ENCODE data around the gene EP300. TPM values are rescaled to one million over a fixed set of nuclear protein-coding genes. Genes with fewer than 3 reads are reported as not detected.
"Not testable (repeated sequence)": the region's sequence is repeated elsewhere in the genome, so short reads cannot be mapped to it uniquely, and the experiment has no call there.

EP300 gene
- total and polyA plus RNA-seq, 2 donors (not counting 1 experiment from before 2014, with no cell fraction given): 9.1 to 41.0 TPM

DNA sequence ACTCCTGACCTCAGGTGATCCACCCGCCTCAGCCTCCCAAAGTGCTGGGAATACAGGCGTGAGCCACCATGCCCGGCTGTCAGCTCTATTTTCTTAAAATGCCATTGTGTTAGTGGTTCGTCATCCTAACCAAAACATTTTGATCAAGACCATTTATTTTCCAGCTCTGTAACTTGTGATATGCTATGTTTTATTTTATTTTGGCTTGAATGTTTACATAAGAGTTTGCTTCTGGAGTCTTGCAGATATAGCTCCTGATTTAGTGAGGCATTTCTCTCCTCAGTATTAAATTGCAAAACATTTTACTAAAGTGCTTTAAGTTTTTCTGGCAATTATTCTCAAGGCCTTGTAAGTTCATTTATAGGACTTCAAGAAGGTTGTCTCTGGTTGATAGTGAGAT is 4.4 kb downstream of the EP300 start:
- Histone ChIP-seq H3K4me2 (ENCODE audit: extremely low read depth, insufficient read depth, low read length) (peak overlapping the region; percentile 66), H3K9me3 (ENCODE audit: control insufficient read depth, insufficient read depth, low read depth, low read length) (no peaks in the 10 kb centered on the region), H2AFZ (ENCODE audit: low read length) (no peak overlapping the region), H3K4me3 (replicated peaks in 1 of 4; ENCODE audit: control extremely low read depth in 1 of 4, insufficient read depth in 1 of 4, low read depth in 3 of 4, low read length in 4 of 4) (peak overlapping the region in 2 of 4 experiments; percentile 15 to 73), H3K36me3 (ENCODE audit: control insufficient read depth, insufficient read depth, low read length) (no peaks in the 10 kb centered on the region), H3K4me1 (ENCODE audit: control insufficient read depth, extremely low read depth, insufficient read depth, low read length) (peaks cover 4% of the 10 kb centered on the region), H3K27me3 (ENCODE audit: control insufficient read depth, insufficient read depth, low read length) (no peaks in the 10 kb centered on the region), H3K27ac (ENCODE audit: insufficient read depth, low read length) (no peak overlapping the region), H4K20me1 (ENCODE audit: control insufficient read depth, extremely low read depth, insufficient read depth, low read length) (peaks cover 8% of the 10 kb centered on the region), H3K79me2 (ENCODE audit: control insufficient read depth, insufficient read depth, low read length) (peaks cover 93% of the 10 kb centered on the region), H3K9ac (ENCODE audit: insufficient read depth, low read length) (no peak overlapping the region)
- TF ChIP-seq, protein P1, sequence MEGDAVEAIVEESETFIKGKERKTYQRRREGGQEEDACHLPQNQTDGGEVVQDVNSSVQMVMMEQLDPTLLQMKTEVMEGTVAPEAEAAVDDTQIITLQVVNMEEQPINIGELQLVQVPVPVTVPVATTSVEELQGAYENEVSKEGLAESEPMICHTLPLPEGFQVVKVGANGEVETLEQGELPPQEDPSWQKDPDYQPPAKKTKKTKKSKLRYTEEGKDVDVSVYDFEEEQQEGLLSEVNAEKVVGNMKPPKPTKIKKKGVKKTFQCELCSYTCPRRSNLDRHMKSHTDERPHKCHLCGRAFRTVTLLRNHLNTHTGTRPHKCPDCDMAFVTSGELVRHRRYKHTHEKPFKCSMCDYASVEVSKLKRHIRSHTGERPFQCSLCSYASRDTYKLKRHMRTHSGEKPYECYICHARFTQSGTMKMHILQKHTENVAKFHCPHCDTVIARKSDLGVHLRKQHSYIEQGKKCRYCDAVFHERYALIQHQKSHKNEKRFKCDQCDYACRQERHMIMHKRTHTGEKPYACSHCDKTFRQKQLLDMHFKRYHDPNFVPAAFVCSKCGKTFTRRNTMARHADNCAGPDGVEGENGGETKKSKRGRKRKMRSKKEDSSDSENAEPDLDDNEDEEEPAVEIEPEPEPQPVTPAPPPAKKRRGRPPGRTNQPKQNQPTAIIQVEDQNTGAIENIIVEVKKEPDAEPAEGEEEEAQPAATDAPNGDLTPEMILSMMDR (conservative IDR thresholded peaks at IDR 0.05 in 1 of 2, IDR thresholded peaks at IDR 0.05 in 1 of 2; ENCODE audit: low read depth in 1 of 2, low read length in 2 of 2): no peak
- no peak for TF ChIP-seq EZH2 (IDR thresholded peaks at IDR 0.05; ENCODE audit: low read length, missing control alignments)
- DNase-seq (ENCODE audit: low read depth in 2 of 2): peak in 1 of 2 donors; percentile 37

DNA sequence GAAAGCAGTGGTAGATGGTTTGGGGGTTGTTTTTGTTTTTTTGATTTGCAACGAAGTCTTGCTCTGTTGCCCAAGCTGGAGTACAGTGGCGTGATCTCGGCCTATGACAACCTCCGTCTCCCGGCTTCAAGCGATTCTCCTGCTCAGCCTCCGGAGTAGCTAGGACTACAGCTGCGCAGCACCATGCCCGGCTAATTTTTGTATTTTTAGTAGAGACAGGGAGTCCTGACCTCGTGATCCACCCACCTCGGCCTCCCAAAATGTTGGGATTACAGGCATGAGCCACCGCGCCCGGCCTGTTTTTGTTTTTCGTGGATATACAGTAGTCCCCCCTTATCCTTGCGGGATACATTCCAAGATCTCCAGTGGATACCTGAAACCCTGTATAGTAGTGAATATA is 6.6 kb downstream of the EP300 start:
- DNase-seq (ENCODE audit: low read depth in 2 of 2): no peak

DNA sequence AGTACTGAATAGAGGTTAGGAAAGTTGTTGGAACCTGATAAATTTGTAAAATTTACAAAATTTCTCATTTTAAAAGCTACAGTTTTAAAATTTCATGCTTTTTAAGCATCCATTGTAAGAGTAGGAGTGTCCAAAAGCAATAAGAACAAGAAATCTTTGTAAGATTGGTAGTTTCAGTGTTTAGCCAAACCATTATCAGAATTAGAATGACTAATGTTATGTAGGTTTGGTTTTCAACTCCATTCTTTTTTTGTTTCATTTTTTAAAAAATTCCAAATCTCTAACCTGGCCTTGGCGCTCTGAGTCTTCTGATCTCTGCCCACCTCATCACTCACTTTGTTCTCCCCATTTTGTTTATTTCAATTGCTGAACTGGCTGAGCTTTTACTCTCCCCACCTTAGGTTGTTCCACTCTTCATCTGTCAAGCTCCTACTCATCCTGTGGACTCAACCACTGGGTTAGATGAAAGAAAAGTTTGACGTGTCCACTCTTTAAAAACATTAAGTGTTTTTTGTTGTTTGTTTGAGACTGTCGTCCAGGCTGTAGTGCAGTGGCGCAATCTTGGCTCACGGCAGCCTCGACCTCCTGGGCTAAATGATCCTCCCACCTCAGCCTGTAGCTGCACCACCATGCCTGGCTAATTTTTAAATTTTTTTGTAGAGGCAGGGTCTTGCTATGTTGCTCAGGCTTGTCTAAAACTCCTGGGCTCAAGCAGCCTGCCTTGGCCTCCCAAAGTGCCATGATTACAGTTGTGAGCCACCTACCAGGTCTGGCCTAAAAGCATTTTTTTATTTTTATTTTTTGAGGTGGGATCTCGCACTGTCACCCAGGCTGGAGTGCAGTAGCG is 14.0 kb downstream of the EP300 start:
- Histone ChIP-seq H3K36me3 (ENCODE audit: control insufficient read depth, insufficient read depth, low read length) (no peaks in the 10 kb centered on the region), H3K27ac (ENCODE audit: insufficient read depth, low read length) (peak overlapping the region; percentile 36), H3K4me3 (replicated peaks in 1 of 4; ENCODE audit: control extremely low read depth in 1 of 4, insufficient read depth in 1 of 4, low read depth in 3 of 4, low read length in 4 of 4) (no peak overlapping the region), H4K20me1 (ENCODE audit: control insufficient read depth, extremely low read depth, insufficient read depth, low read length) (peaks cover 3% of the 10 kb centered on the region), H3K9me3 (ENCODE audit: control insufficient read depth, insufficient read depth, low read depth, low read length) (no peaks in the 10 kb centered on the region), H3K27me3 (ENCODE audit: control insufficient read depth, insufficient read depth, low read length) (no peaks in the 10 kb centered on the region), H3K4me1 (ENCODE audit: control insufficient read depth, extremely low read depth, insufficient read depth, low read length) (no peaks in the 10 kb centered on the region), H2AFZ (ENCODE audit: low read length) (no peak overlapping the region), H3K4me2 (ENCODE audit: extremely low read depth, insufficient read depth, low read length) (no peak overlapping the region), H3K9ac (ENCODE audit: insufficient read depth, low read length) (no peak overlapping the region), H3K79me2 (ENCODE audit: control insufficient read depth, insufficient read depth, low read length) (peaks cover 83% of the 10 kb centered on the region)
- DNase-seq (ENCODE audit: low read depth in 2 of 2): peak; percentile 23 to 36
- TF ChIP-seq EZH2 (IDR thresholded peaks at IDR 0.05; ENCODE audit: low read length, missing control alignments): no peak
- TF ChIP-seq, protein P1 (conservative IDR thresholded peaks at IDR 0.05 in 1 of 2, IDR thresholded peaks at IDR 0.05 in 1 of 2; ENCODE audit: low read depth in 1 of 2, low read length in 2 of 2): no peak

More for the DNA sequence above, 6.6 kb downstream of the EP300 start:
- H3K36me3 ChIP-seq (ENCODE audit: control insufficient read depth, insufficient read depth, low read length): no peaks in the 10 kb centered on the region
- H3K79me2 ChIP-seq (ENCODE audit: control insufficient read depth, insufficient read depth, low read length): peaks cover 97% of the 10 kb centered on the region
- no peaks in the 10 kb centered on the region for H3K9me3 ChIP-seq (ENCODE audit: control insufficient read depth, insufficient read depth, low read depth, low read length)
- peaks cover 4% of the 10 kb centered on the region for H3K4me1 ChIP-seq (ENCODE audit: control insufficient read depth, extremely low read depth, insufficient read depth, low read length)
- H3K27ac ChIP-seq (ENCODE audit: insufficient read depth, low read length): no peak overlapping the region
- no peak overlapping the region for H3K4me3 ChIP-seq (replicated peaks in 1 of 4; ENCODE audit: control extremely low read depth in 1 of 4, insufficient read depth in 1 of 4, low read depth in 3 of 4, low read length in 4 of 4)
- no peak overlapping the region for H3K4me2 ChIP-seq (ENCODE audit: extremely low read depth, insufficient read depth, low read length)
- TF ChIP-seq, protein P1 (conservative IDR thresholded peaks at IDR 0.05 in 1 of 2, IDR thresholded peaks at IDR 0.05 in 1 of 2; ENCODE audit: low read depth in 1 of 2, low read length in 2 of 2): no peak
- no peak for TF ChIP-seq EZH2 (IDR thresholded peaks at IDR 0.05; ENCODE audit: low read length, missing control alignments)
- H3K9ac ChIP-seq (ENCODE audit: insufficient read depth, low read length): no peak overlapping the region
- peaks cover 6% of the 10 kb centered on the region for H4K20me1 ChIP-seq (ENCODE audit: control insufficient read depth, extremely low read depth, insufficient read depth, low read length)
- no peak overlapping the region for H2AFZ ChIP-seq (ENCODE audit: low read length)
- H3K27me3 ChIP-seq (ENCODE audit: control insufficient read depth, insufficient read depth, low read length): no peaks in the 10 kb centered on the region

DNA sequence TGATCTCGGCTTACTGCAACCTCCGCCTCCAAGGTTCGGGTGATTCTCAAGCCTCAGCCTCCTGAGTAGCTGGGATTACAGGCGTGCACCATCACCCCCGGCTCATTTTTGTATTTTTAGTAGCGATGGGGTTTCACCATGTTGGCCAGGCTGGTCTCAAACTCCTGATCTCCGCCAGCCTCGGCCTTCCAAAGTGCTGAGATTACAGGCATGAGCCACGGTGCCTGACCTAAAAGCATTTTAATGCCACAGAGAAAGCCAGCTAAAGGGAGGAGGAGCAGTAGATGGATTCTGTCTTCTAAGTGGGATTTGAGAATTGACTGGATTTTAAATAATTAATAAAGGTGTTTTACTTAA is 14.6 kb downstream of the EP300 start:
- H3K4me1 ChIP-seq (ENCODE audit: control insufficient read depth, extremely low read depth, insufficient read depth, low read length); H3K4me3 ChIP-seq (replicated peaks in 1 of 4; ENCODE audit: control extremely low read depth in 1 of 4, insufficient read depth in 1 of 4, low read depth in 3 of 4, low read length in 4 of 4); H4K20me1 ChIP-seq (ENCODE audit: control insufficient read depth, extremely low read depth, insufficient read depth, low read length); H3K4me2 ChIP-seq (ENCODE audit: extremely low read depth, insufficient read depth, low read length); H3K9me3 ChIP-seq (ENCODE audit: control insufficient read depth, insufficient read depth, low read depth, low read length); H3K27ac ChIP-seq (ENCODE audit: insufficient read depth, low read length); H3K36me3 ChIP-seq (ENCODE audit: control insufficient read depth, insufficient read depth, low read length); DNase-seq (ENCODE audit: low read depth in 2 of 2); H2AFZ ChIP-seq (ENCODE audit: low read length); H3K27me3 ChIP-seq (ENCODE audit: control insufficient read depth, insufficient read depth, low read length); H3K9ac ChIP-seq (ENCODE audit: insufficient read depth, low read length): not testable (repeated sequence)
- peaks cover 81% of the 10 kb centered on the region for H3K79me2 ChIP-seq (ENCODE audit: control insufficient read depth, insufficient read depth, low read length)

Data from fibroblast of lung (primary cell).